DMS 273 (cell line): ENCODE results near the gene HLA-DRA.
"Not testable (repeated sequence)": the region's sequence is repeated elsewhere in the genome, so short reads cannot be mapped to it uniquely, and the experiment has no call there.

ENCODE experiments used
- DNase-seq: peaks from one replicate; lab custom pipeline; 2025; ENCODE audit not compliant: unreplicated experiment; lab: John Stamatoyannopoulos, UW

Gene HLA-DRA

GRCh38 chr6:32430179-32430578 lies 9.5 kb upstream of the HLA-DRA start:
- no peak for DNase-seq

DNA sequence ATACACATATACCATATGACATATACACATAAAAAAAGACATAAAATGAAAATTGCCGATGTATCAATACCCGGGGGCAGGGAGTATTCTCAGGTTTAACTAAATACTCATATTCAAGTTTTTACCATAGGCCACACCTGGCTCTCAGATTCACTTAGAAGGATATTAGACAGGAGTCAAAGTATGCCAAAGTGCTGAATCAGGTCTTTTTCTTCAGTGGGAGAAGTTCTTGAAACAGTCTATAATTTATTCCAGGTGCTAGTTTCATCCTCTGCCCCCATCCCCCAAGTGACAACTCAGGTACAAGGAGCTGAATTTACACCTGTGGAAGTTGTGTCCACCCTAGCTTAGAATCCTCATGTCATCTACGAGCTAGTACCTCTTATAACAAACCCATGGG lies 8.5 kb upstream of the HLA-DRA start:
- no peak for DNase-seq

DNA sequence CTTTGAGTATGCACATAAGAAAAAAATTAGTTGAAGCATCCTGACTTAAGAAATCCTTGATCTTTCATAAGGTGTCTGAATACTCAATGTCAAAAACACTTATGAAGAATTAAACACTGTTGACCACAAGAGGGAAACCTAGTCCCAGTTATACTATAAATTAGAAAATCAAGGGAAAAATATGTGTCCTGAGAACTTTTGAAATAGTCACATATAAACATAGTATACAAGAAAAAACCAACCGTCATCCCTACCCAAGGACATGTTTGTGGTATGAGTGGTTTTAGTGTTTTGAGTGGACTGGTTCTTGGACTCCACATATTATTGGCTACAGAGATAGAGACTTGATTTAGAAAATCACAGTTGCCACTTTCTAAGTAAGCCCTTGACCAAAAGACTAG lies 7.6 kb upstream of the HLA-DRA start:
- DNase-seq, result peak; percentile 33

GRCh38 chr6:32433950-32434349 lies 5.7 kb upstream of the HLA-DRA start:
- not testable (repeated sequence) for DNase-seq

GRCh38 chr6:32436186-32436585 lies 3.5 kb upstream of the HLA-DRA start:
- no peak for DNase-seq

- peak; percentile 25 for DNase-seq
Observed at GRCh38 chr6:32436995-32437836, 2.5 kb upstream of the HLA-DRA start.

DNA sequence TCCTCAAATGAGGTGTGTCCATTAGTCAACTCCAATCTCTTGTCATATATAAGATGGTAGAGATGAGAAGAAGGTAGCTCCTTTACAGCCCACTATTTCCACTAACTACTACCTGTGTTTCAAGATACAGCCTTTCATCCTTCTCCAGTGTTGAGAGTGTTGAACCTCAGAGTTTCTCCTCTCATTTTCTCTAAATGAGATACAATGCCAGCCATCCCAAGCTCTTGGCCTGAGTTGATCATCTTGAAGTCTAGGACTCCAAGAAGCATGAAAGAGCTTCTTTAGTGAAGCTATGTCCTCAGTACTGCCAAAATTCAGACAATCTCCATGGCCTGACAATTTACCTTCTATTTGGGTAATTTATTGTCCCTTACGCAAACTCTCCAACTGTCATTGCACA lies 548 bp upstream of the HLA-DRA start:
- DNase-seq, result no peak

- DNase-seq, result no peak
Observed at GRCh38 chr6:32442243-32442667, 2.6 kb downstream of the HLA-DRA start.

DNA sequence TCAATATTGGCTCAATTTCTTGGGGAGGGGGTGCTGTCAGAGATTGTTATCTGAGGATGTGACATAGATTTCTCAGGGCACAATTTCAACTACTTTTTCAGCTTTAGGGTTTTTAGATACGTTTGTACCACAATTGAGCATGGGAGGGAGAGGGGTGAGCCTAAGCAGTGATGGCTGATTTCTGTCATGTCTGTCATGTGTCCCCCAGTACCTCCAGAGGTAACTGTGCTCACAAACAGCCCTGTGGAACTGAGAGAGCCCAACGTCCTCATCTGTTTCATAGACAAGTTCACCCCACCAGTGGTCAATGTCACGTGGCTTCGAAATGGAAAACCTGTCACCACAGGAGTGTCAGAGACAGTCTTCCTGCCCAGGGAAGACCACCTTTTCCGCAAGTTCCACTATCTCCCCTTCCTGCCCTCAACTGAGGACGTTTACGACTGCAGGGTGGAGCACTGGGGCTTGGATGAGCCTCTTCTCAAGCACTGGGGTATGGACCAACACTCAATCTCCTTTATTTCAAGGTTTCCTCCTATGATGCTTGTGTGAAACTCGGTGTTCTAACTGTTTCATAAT lies 3.4 kb downstream of the HLA-DRA start:
- DNase-seq, result no peak

DNA sequence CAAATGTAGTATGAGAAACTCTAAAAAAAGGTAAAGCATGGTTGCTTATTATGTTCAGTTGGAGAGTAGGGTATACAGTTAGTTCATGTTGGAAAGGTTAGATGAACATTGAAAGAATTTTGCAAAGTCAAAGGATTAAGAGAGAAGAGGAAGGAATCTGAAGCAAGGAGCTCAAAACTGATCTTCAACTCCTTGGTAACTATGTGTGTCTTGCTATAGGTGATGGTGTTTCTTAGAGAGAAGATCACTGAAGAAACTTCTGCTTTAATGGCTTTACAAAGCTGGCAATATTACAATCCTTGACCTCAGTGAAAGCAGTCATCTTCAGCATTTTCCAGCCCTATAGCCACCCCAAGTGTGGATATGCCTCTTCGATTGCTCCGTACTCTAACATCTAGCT lies 4.7 kb downstream of the HLA-DRA start:
- DNase-seq, result no peak

DNA sequence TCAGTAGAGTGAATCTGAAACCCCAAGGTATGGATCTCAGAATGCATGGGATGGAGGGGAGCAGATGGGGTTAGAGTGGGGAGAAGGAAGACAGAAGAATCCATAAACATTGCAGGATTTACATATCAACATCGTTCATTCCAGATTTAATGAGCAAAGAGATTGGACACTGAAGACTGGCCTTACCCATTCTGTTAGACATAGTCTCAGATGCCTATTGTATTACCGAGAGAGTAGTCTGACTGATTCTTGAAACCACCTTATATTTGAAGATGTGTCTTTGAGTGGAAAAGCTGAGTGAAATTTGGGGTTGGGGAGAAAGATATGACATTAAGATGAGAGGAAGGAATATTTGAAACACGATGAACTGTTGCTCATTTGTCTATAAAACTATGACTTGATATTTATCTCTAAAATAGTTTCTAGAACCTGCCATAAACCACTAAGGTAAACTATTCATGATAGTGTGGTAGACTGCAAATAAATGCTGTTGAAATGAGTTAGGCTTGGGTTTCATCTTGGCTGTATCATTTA lies 5.7 kb downstream of the HLA-DRA start:
- no peak for DNase-seq

DNA sequence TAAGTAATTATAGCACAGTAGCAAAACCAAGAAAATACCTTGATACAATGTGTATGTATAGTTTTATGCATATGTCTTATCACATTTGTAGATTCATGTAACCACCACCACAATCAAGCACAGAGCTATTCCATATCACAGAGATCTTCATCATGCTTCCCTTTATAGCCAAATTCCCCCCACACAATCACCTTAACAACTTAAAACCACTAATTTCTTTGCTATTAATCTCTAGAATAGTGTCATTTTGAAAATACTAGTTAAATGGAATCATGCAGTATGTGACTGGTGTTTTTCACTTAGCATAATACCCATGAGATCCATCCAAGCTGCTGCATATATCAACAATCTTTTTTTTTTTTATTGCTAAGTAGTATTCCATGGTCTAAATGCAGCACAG lies 8.2 kb downstream of the HLA-DRA start:
- no peak for DNase-seq

GRCh38 chr6:32449088-32449736 lies 9.5 kb downstream of the HLA-DRA start:
- DNase-seq, result no peak

GRCh38 chr6:32457054-32457453 lies 17.4 kb downstream of the HLA-DRA start:
- no peak for DNase-seq

DNA sequence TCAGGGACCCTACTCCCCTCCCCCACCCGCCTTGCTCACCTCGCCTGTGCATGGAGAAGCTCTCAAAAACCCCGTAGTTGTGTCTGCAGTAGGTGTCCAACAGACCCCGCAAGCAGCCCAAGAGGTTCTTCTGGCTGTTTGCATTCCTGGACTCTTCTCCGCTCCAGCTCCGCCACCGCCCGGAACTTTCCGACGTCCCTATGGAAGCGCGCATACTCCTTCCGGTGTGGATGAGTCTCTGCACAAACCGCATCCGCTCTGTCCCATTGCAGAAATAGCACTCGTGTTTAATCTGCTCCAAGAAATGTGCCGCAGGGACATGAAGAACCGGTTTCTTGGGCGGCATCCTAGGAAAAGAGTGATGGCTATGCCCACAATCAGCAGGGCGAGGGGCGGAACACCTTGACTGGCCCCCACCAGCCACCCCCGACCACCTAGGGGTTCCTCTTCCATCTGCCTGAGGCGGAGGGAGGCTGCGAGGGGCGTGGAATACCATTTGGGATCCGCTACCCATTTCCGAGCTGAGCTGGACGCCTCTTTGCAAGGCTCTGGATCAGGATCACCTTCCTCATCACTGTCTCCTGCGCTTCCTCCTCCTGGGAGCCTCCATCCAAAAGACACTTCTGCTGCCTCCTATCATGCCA lies 20.2 kb downstream of the HLA-DRA start:
- DNase-seq, result no peak

- no peak for DNase-seq
Observed at GRCh38 chr6:32460528-32460927, 20.8 kb downstream of the HLA-DRA start.

GRCh38 chr6:32461493-32461892 lies 21.8 kb downstream of the HLA-DRA start:
- no peak for DNase-seq

- no peak for DNase-seq
Observed at GRCh38 chr6:32462609-32463008, 22.9 kb downstream of the HLA-DRA start.

GRCh38 chr6:32467743-32468503 lies 28.2 kb downstream of the HLA-DRA start:
- not testable (repeated sequence) for DNase-seq

DNA sequence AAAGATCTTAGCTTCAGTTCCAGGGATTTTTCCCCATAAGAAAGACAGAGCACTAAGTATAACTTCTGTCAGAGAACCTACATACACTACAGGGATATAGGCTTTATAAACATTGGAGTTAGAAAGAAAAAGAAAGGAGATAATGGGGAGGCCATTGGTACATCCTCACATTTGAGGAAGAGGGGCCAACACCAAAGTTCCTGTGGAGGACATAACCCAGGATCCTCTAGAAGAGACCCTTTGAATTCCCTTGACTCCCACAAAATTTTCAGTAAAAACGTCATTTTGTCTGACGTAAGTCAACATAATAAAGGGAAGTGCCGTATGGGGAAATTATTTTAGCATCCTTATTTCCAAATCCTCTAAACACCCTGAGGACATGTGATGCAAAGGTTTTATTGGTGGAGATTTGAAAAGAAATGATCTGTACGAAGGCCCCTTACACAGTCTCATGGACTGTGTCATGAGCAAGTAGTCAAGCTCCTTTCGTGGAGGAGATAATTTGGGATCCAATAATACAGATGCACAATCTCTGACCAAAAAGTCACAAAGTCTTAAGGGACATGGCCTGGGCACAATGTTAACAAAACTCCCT lies 33.2 kb downstream of the HLA-DRA start:
- DNase-seq, result no peak
